OCI-LY1 (cell line): ENCODE data around the gene DUSP16.

Source experiments
- H2AFZ ChIP-seq: fragments of 200-600 bp; sonication (generic), shearing (Covaris generic); 2 replicates; pipeline ENCODE4 v1.6.0; 2014; ENCODE audit warnings: antibody characterized with exemption, mild to moderate bottlenecking, low read length
- H3F3A ChIP-seq: fragments of 200-600 bp; sonication (generic), shearing (Covaris generic); 2 replicates; pipeline ENCODE4 v1.6.0; 2014; ENCODE audit warnings: mild to moderate bottlenecking, antibody characterized with exemption, low read length, moderate library complexity; ENCODE audit not compliant: insufficient read depth
- H3K27ac ChIP-seq: fragments of 200-600 bp; sonication (generic); 2 replicates; pipeline ENCODE4 v1.5.1; 2014; ENCODE audit warnings: low read length, mixed run types, mild to moderate bottlenecking, low read depth; ENCODE audit not compliant: poor library complexity, severe bottlenecking
- H3K27me3 ChIP-seq: fragments of 200-600 bp; sonication (generic); 2 replicates; pipeline ENCODE4 v1.6.0; 2014; ENCODE audit warnings: antibody characterized with exemption, mild to moderate bottlenecking, low read length, moderate library complexity; ENCODE audit not compliant: insufficient read depth
- H3K36me3 ChIP-seq: fragments of 200-600 bp; sonication (generic); 2 replicates; pipeline ENCODE4 v1.6.1; 2014; ENCODE audit warnings: mild to moderate bottlenecking, antibody characterized with exemption, low read length, moderate library complexity, mixed read lengths; ENCODE audit not compliant: insufficient read depth
- H3K4me1 ChIP-seq: fragments of 200-600 bp; sonication (generic); 2 replicates; pipeline ENCODE4 v1.5.1; 2014; ENCODE audit warnings: mild to moderate bottlenecking, low read length, moderate library complexity; ENCODE audit not compliant: insufficient read depth, severe bottlenecking
- H3K4me2 ChIP-seq: fragments of 200-600 bp; sonication (generic), shearing (Covaris generic); 2 replicates; pipeline ENCODE4 v1.6.1; 2014; ENCODE audit warnings: low read length
- H3K4me3 ChIP-seq: fragments of 200-600 bp; sonication (generic); 2 replicates; pipeline ENCODE4 v1.5.1; 2014; ENCODE audit warnings: low read length, low read depth, mild to moderate bottlenecking, mixed read lengths; ENCODE audit not compliant: poor library complexity, severe bottlenecking
- H3K79me2 ChIP-seq: fragments of 200-600 bp; shearing (Covaris generic); 2 replicates; pipeline ENCODE4 v1.6.1; 2016; ENCODE audit warnings: mixed run types, low read length, mixed read lengths; ENCODE audit not compliant: insufficient read depth
- H3K9ac ChIP-seq: fragments of 200-600 bp; sonication (generic), shearing (Covaris generic); 2 replicates; pipeline ENCODE4 v1.6.1; 2014; ENCODE audit warnings: mild to moderate bottlenecking, low read length, mixed read lengths
- H3K9me2 ChIP-seq: fragments of 200-600 bp; sonication (generic), shearing (Covaris generic); 2 replicates; pipeline ENCODE4 v1.6.1; 2014; ENCODE audit warnings: low read depth, mild to moderate bottlenecking, low read length, mixed read lengths
- H3K9me3 ChIP-seq: fragments of 200-600 bp; shearing (Covaris generic); 2 replicates; pipeline ENCODE4 v1.6.1; 2014; ENCODE audit warnings: low read length, mixed read lengths
- H4K20me1 ChIP-seq: fragments of 200-600 bp; sonication (generic), shearing (Covaris generic); 2 replicates; pipeline ENCODE4 v1.6.0; 2016; ENCODE audit warnings: mild to moderate bottlenecking, low read length; ENCODE audit not compliant: insufficient read depth
- EZH2 ChIP-seq: fragments of 200-600 bp; sonication (generic), shearing (Covaris generic); IDR thresholded peaks from 2 replicates; pipeline ENCODE4 v1.8.0; 2017; ENCODE audit warnings: borderline replicate concordance, mixed run types, mild to moderate bottlenecking, antibody characterized with exemption, low read length, moderate library complexity, mixed read lengths
- TF ChIP-seq, protein P1 (sequence below): fragments of 200-600 bp; sonication (generic), shearing (Covaris generic); IDR thresholded peaks from 2 replicates; pipeline ENCODE4 v1.5.1; 2017; ENCODE audit warnings: mild to moderate bottlenecking, antibody characterized with exemption, low read length, moderate library complexity, mixed read lengths

The DUSP16 gene

DNA sequence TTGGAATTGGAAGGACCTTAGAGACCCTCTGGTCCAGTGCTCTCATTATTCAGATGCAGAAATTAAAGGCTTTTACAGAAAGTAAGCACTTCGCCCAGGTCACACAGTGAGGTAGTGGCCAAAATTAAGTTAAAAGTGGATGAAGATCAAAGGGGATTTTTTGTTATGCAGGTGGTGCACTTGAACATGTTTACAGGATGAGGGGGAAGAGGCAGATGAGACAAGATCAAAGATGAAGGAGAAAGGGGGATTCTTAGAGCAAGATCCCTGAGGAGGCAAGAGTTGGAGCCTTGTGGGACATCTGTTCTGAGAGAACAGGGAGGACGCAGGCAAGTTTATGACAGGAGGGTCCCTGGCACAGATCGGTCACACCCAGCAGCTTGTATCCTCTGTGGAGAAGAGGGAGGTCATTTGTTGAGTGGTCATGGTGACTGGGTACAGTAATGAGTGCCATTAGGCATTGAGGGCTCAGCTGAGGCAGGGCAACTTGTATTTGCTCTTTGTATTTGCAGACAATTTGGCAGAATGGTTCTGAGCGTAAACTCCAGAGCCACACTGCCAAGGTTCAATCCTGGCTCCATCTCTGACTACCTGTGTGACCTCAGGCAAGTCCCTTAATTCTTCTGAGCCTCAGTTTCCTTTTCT is 121.8 kb downstream of the DUSP16 start:
- no peak overlapping the region for H3K9ac ChIP-seq

DNA sequence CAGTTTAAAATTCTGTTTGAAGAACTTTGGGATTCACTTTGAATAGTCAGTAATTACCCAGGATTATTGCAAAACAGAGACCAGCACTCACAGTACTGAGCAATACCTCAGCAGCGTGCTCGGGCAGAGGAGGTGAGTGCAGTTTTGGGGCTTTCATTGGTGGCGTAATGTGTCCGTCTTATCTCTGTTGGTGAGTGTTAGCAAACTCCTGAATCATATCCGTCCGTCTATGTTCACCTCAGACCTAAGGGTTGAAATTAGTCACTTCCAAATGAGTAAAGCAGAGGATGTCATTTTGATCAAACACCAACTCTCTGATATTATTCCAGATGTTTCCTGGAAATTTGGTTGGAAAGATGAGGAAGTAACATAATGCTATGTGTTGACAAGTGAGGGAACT is 123.0 kb downstream of the DUSP16 start:
- Histone ChIP-seq H3K4me1 (no peaks in the 10 kb centered on the region), H3F3A (no peaks in the 10 kb centered on the region), H3K4me2 (no peak overlapping the region)

More for the DNA sequence above, 121.8 kb downstream of the DUSP16 start:
- TF ChIP-seq, protein P1, sequence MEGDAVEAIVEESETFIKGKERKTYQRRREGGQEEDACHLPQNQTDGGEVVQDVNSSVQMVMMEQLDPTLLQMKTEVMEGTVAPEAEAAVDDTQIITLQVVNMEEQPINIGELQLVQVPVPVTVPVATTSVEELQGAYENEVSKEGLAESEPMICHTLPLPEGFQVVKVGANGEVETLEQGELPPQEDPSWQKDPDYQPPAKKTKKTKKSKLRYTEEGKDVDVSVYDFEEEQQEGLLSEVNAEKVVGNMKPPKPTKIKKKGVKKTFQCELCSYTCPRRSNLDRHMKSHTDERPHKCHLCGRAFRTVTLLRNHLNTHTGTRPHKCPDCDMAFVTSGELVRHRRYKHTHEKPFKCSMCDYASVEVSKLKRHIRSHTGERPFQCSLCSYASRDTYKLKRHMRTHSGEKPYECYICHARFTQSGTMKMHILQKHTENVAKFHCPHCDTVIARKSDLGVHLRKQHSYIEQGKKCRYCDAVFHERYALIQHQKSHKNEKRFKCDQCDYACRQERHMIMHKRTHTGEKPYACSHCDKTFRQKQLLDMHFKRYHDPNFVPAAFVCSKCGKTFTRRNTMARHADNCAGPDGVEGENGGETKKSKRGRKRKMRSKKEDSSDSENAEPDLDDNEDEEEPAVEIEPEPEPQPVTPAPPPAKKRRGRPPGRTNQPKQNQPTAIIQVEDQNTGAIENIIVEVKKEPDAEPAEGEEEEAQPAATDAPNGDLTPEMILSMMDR, result no peak
- TF ChIP-seq EZH2, result no peak
- no peaks in the 10 kb centered on the region for H3K9me3 ChIP-seq
- H4K20me1 ChIP-seq, result no peaks in the 10 kb centered on the region
- H3K27me3 ChIP-seq, result no peaks in the 10 kb centered on the region
- no peak overlapping the region for H3K27ac ChIP-seq
- no peaks in the 10 kb centered on the region for H3K4me1 ChIP-seq
- H3K4me2 ChIP-seq, result no peak overlapping the region
- H3F3A ChIP-seq, result no peaks in the 10 kb centered on the region
- H3K9me2 ChIP-seq, result no peaks in the 10 kb centered on the region
- peaks cover 20% of the 10 kb centered on the region for H3K36me3 ChIP-seq
- no peak overlapping the region for H3K4me3 ChIP-seq
- H2AFZ ChIP-seq, result no peak overlapping the region
- H3K79me2 ChIP-seq, result no peaks in the 10 kb centered on the region

DNA sequence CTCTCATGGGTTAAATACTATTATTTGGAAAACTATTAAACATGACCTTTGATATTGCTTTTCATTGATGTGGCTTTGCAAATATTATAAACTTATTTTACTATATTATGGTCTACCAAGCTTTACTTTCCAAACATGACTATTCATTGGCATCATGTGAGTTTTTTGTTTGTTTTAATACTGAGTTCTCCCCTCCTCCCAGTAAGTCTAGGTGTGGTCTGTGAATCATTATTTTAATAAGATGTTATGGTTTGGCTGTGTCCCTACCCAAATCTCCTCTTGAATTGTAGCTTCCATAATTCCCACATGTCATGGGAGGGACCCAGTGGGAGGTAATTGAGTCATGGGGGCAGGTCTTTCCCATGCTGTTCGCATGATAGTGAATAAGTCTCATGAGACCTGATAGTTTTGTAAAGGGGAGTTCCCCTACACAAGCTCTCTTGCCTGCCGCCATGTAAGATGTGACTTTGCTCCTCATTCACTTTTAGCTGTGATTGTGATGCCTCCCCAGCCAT is 125.8 kb downstream of the DUSP16 start:
- peaks cover 8% of the 10 kb centered on the region for H3K4me1 ChIP-seq
- H3K4me2 ChIP-seq, result no peak overlapping the region

More for the DNA sequence above, 123.0 kb downstream of the DUSP16 start:
- Histone ChIP-seq H4K20me1 (no peaks in the 10 kb centered on the region), H2AFZ (no peak overlapping the region), H3K79me2 (no peaks in the 10 kb centered on the region), H3K9ac (no peak overlapping the region), H3K36me3 (peaks cover 25% of the 10 kb centered on the region), H3K9me3 (no peaks in the 10 kb centered on the region), H3K27me3 (no peaks in the 10 kb centered on the region), H3K27ac (no peak overlapping the region), H3K9me2 (no peaks in the 10 kb centered on the region), H3K4me3 (no peak overlapping the region)
- TF ChIP-seq EZH2, result no peak
- TF ChIP-seq, protein P1, result no peak

More for the DNA sequence above, 125.8 kb downstream of the DUSP16 start:
- Histone ChIP-seq H3K27me3 (no peaks in the 10 kb centered on the region), H3K9me2 (no peaks in the 10 kb centered on the region), H4K20me1 (no peaks in the 10 kb centered on the region), H3F3A (no peaks in the 10 kb centered on the region), H3K27ac (no peak overlapping the region), H3K36me3 (peaks cover 25% of the 10 kb centered on the region), H2AFZ (no peak overlapping the region), H3K9ac (no peak overlapping the region), H3K79me2 (no peaks in the 10 kb centered on the region), H3K4me3 (no peak overlapping the region), H3K9me3 (no peaks in the 10 kb centered on the region)
- TF ChIP-seq, protein P1, result no peak
- TF ChIP-seq EZH2, result no peak
